GM12801 (cell line): ENCODE measurements around the gene KLRC1.

Experiments used
- CTCF ChIP-seq: IDR thresholded peaks from one replicate; pipeline ENCODE4 v1.5.1; 2011; ENCODE audit warnings: control low read depth; ENCODE audit not compliant: insufficient read length; ENCODE audit errors: extremely low read depth

KLRC1 gene

GRCh38 chr12:10408842-10409241 lies 44.3 kb downstream of the KLRC1 start:
- no peak for TF ChIP-seq CTCF

- no peak for TF ChIP-seq CTCF
These were observed 46.5 kb downstream of the KLRC1 start for GRCh38 chr12:10406725-10407124.

GRCh38 chr12:10405294-10405693 lies 47.9 kb downstream of the KLRC1 start:
- TF ChIP-seq CTCF, result no peak

GRCh38 chr12:10404798-10405197 lies 48.4 kb downstream of the KLRC1 start:
- no peak for TF ChIP-seq CTCF

- no peak for TF ChIP-seq CTCF
These were observed 52.3 kb downstream of the KLRC1 start for GRCh38 chr12:10400829-10401228.

- no peak for TF ChIP-seq CTCF
These were observed 55.0 kb downstream of the KLRC1 start for GRCh38 chr12:10398168-10398567.

DNA sequence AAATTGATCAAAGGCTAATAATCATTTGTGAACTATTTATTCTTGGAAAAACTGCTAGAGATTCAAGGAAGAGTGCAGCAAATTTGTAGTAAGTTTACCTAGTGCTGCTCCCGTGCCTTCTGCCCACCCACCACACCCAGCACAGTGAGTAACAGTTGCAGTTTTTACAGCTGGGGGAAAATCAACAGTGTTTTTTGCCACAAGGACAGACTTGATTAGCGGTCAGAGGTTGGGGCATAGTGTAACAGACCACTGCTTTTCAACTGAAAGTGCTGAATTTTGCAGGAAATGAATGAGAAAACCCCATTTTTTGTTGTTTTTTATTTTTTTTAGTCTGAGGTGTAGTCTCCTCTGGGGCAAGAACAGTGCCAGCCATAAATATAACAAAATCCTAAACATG lies 55.9 kb downstream of the KLRC1 start:
- no peak for TF ChIP-seq CTCF
